HCEC 1CT (cell line): ENCODE results near the gene STKLD1.
"Not testable (repeated sequence)": the region's sequence is repeated elsewhere in the genome, so short reads cannot be mapped to it uniquely, and the experiment has no call there.

Experiments used
- DNase-seq: peaks from one replicate; pipeline ENCODE4 v3.0.0-alpha.2; 2017

STKLD1 gene

DNA sequence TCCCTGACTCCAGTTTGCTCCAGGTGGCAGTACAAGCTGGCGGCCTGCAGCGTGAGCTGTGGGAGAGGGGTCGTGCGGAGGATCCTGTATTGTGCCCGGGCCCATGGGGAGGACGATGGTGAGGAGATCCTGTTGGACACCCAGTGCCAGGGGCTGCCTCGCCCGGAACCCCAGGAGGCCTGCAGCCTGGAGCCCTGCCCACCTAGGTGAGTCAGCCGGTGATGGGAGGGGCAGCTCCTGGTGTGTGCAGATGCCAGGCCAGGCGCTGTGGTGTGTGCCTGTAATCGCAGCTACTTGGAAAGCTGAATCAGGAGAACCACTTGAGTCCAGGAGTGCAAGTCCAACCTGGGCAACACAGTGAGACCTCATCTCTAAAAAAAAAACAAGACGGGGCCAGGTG lies 73.6 kb downstream of the STKLD1 start:
- DNase-seq, result no peak

DNA sequence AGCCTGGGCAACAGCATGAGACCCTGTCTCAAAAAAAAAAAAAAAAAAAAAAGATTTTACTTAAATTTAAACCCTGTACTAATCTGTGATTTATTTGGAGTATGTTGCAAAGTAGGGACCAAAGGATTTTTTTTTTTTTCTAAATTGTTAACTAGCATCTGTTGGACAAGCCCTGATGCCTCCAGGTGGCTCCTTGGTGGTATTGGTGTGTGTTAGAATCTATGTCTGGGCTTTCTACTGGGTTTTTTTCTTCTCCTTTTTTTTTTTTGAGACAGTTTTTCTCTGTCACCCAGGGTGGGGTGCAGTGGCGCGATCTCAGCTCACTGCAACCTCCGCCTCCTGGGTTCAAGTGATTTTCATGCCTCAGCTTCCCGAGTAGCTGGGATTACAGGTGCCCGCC lies 75.7 kb downstream of the STKLD1 start:
- DNase-seq, result not testable (repeated sequence)

- DNase-seq, result no peak
Measured at GRCh38 chr9:133452562-133452961, 76.4 kb downstream of the STKLD1 start.

GRCh38 chr9:133453651-133454050 lies 77.5 kb downstream of the STKLD1 start:
- no peak for DNase-seq

GRCh38 chr9:133454325-133454724 lies 78.2 kb downstream of the STKLD1 start:
- DNase-seq, result no peak

GRCh38 chr9:133454943-133455673 lies 78.9 kb downstream of the STKLD1 start:
- no peak for DNase-seq
